HG02973 (cell line): ENCODE results near the gene ADAMTSL1.

ENCODE experiments used
- ATAC-seq: cut with Tn5 transposase; IDR thresholded peaks from one replicate; pipeline ENCODE4 v1.9.1; 2021; ENCODE audit warnings: moderate library complexity; ENCODE audit not compliant: unreplicated experiment

ADAMTSL1 gene

DNA sequence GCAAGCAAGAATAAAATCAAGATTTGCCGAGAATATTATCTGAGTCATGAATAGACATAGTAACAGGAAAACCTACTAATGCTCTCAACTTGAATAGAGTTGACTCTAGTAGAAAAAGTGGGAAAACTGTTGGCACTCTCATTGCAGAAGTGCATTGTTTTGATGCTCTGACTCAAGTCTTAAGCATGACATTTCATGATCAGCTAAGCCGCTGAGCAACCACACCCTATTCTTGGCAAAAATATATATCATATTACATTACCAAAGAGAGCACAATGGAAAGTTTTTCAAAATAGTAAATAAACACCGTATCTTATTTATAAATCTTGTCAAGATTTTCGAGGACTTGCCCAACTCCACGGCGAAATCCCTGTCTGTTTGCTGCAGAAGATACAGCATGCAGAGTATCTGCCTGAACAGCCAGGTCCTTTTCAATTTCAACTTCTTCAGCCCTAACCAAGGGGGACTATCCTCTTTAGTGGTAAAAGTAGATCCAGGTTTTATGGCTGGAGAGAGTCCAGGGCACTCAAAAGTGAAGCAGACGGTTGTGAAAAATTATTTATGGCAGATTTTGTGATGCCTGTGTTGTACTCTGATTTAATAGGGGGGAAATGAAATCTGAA lies 13.9 kb upstream of the ADAMTSL1 start:
- no peak for ATAC-seq

- no peak for ATAC-seq
Measured at GRCh38 chr9:18461496-18461895, 12.5 kb upstream of the ADAMTSL1 start.

- ATAC-seq: no peak
Measured at GRCh38 chr9:18463991-18464390, 10.0 kb upstream of the ADAMTSL1 start.

GRCh38 chr9:18466101-18466500 lies 7.9 kb upstream of the ADAMTSL1 start:
- ATAC-seq: no peak

- no peak for ATAC-seq
Measured at GRCh38 chr9:18467696-18468095, 6.3 kb upstream of the ADAMTSL1 start.

GRCh38 chr9:18472435-18472834 lies 1.5 kb upstream of the ADAMTSL1 start:
- ATAC-seq: no peak

GRCh38 chr9:18472841-18473251 lies 1.1 kb upstream of the ADAMTSL1 start:
- ATAC-seq: no peak

GRCh38 chr9:18474783-18475182 lies 830 bp downstream of the ADAMTSL1 start:
- ATAC-seq: no peak

GRCh38 chr9:18477121-18477660 lies 3.2 kb downstream of the ADAMTSL1 start:
- no peak for ATAC-seq

DNA sequence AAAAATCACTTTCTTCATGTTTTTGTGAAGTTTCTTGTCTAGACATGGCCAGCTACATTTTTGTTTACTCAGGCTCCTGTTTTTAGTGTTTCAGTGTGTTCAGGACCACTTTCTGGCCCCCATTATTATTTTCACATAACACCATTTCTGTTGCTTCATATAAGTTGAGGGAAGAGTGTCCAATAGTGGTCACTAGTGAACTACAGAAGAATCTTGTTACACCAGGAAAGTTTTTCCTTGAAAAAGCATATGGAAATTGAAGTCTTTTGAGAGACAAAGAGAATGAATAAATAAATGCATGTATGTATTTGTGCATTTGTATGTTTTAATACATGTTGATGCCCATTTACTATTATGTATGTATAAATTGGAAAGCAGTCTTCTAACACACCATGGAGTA lies 3.8 kb downstream of the ADAMTSL1 start:
- ATAC-seq: no peak

GRCh38 chr9:18478501-18479361 lies 4.8 kb downstream of the ADAMTSL1 start:
- ATAC-seq: no peak

GRCh38 chr9:18479405-18479804 lies 5.5 kb downstream of the ADAMTSL1 start:
- no peak for ATAC-seq

DNA sequence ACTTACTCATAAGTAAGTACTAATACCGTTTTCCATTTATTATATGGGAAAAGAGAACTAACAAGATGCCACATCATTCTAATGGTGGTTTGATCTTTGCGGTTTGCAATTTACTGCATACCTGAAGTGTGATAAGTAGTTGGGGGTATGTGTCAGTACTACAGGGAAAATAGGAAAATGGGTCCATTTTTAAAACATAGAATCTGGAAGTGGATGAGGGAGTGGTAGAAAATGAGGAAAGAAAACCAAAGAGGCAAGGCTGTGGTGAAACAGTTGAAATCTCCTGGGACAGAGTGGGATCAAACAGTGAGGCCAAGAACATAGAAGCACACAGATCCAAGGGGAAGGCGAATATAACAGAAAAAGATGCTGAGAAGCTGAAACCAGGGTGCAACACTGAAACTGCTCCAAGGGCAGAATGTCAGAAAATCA lies 6.7 kb downstream of the ADAMTSL1 start:
- ATAC-seq: no peak

- no peak for ATAC-seq
Measured at GRCh38 chr9:18482371-18482770, 8.4 kb downstream of the ADAMTSL1 start.

DNA sequence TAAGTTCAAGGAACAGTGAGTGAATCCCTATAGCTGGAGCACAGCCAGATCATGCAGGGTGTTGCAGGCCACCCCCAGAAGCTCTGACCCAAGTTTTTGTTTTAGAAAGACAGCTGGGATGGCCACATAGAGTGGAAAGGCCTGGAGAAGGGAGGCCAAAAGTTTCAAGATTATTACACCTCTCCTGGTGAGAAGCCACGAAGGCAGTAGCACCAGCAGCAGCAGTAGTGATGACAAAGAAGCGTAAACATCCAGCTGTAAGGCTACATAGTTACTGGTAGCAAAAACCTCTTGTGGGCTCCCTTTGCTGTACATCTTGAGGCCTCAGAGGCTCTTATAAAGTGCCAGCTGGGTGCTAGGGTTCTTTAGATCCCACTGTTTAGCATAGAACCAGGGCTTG lies 11.8 kb downstream of the ADAMTSL1 start:
- ATAC-seq: no peak

DNA sequence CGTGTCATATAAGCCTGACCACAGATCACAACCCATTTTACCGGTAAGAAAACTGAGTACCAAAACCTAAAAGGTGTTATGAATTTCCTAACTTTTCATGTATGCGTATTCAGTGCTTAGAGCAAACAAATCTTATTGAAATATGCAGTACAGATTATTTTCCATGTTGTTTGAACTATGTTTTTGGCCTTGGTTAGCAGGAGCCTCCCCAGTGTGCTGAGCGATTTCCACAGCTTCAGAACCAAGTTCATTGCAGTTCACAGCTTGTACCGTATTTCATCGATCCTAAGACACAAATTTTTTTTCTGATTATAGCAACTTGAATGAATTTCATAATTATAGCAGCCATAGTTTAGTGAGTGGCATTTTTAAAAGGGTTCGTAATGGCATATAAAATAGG lies 13.7 kb downstream of the ADAMTSL1 start:
- no peak for ATAC-seq

DNA sequence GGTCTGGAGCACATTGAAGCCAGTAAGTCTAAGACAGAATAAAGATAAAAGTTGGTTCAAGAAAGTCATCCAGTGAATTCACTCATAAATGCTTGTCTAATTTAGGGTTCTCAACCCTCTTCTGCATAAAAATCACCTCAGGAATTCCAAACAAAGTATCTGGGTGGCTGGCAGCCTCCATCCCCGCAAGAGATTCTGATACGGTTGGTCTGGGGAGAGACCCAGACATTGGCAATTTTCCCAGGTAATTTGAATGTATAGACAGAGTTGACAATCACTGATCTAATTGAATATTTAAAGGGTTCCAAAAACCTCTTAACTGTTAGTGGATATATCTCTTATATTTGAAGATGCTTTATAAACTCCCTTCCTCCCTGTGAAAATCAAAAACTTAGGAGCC lies 14.9 kb downstream of the ADAMTSL1 start:
- no peak for ATAC-seq

DNA sequence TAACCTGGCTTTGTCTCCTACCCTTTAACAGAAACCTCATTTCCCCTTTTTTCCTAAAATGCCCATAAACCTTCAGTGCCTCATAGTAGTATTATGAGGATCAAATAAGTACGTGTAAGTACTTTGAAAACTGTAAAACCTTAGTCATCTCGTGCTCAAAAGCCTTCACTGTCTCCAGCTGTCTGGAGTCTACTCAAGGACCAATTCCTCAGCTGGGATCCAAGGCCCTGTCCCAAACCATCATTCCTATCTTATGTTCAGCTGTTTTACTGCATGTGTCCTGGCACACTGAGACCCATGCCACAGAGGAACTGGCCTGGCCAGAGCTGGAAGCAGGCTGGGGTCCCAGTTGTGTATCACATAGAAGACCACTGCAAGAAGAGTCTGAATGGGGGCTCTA lies 15.9 kb downstream of the ADAMTSL1 start:
- ATAC-seq: no peak

- ATAC-seq: no peak
Measured at GRCh38 chr9:18490641-18491370, 16.9 kb downstream of the ADAMTSL1 start.

GRCh38 chr9:18492612-18493011 lies 18.7 kb downstream of the ADAMTSL1 start:
- no peak for ATAC-seq

DNA sequence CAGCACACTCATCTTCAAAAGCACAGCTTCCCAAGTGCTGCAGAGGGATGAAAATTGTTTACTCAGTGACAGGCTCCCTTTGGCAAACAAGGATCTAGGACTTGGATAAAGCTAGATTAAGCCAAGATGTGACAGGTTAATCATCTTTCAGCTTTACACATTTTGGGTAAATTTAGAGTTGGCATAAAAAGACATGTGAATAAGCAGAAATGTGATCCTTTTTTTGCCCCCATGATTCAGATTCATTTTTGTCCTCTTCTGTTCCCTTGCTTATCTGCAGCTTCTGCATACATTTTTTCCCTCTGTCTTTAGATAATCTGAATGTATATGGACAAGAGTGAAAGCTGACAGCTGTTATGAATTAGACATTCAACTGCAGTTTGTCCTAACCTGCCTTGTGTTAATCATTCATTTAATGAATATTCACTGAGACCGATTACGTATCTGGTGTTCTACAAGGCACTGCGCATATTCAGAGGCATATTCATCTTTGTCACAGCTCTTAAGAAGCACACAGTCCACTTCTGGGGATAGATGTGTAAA lies 19.6 kb downstream of the ADAMTSL1 start:
- no peak for ATAC-seq
